Pericardium fibroblast (primary cell): ENCODE measurements around the gene KLHL26. TPM values are rescaled to one million over a fixed set of nuclear protein-coding genes. Genes with fewer than 3 reads are reported as not detected.

Source experiments
- total RNA-seq: library from RNA; depleted of rRNA; stranded (reverse); fragments of >200 nt; gene quantifications from 2 replicates; pipeline ENCODE4 v1.2.3, GENCODE V29; 2015

Gene KLHL26, protein sequence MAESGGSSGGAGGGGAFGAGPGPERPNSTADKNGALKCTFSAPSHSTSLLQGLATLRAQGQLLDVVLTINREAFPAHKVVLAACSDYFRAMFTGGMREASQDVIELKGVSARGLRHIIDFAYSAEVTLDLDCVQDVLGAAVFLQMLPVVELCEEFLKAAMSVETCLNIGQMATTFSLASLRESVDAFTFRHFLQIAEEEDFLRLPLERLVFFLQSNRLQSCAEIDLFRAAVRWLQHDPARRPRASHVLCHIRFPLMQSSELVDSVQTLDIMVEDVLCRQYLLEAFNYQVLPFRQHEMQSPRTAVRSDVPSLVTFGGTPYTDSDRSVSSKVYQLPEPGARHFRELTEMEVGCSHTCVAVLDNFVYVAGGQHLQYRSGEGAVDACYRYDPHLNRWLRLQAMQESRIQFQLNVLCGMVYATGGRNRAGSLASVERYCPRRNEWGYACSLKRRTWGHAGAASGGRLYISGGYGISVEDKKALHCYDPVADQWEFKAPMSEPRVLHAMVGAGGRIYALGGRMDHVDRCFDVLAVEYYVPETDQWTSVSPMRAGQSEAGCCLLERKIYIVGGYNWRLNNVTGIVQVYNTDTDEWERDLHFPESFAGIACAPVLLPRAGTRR
- total RNA-seq = 4.8 and 6.5 TPM in 2 replicates

DNA sequence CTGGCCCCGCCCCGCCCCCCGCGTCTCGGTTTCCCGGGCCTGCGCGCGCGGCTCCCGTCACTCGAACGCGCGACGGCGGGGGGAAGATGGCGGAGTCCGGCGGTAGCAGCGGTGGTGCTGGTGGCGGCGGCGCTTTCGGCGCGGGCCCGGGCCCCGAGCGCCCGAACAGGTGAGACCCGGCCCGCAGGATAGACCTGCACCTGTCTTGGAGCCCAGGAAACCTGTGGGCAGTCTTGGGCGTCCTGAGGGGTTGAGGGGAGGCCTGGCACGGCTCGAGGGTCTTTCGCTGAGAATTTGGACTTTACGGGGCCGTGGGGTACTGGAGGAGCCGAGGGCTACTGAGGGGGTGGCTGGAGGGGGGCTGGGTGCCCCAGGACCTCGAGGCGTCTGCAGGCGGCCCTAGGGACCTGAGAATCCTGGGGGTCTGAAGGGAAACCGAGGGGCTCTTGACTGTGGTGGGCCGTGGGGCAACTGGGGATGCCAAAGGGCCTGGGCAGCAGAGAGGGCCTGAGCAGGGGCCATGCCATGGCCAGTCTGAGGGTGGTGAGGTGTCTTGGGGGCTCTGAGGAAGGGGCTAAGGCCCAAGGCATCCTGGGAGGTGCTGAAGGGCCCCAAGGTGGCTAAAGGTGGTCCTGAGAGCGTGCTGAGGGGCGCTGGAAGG is at the start of gene KLHL26:
TSS of gene KLHL26 (plus strand) at position 60 of the 661 bp plus-strand sequence. CDS start at position 87, 27 bp downstream.

GRCh38 chr19:18588611-18589379 is 48.0 kb upstream of the KLHL26 start, which contains the start of gene REX1BD:
Gene REX1BD, plus strand, starts transcription at chr19:18588798. Its CDS starts 4 bp downstream, at chr19:18588802.

DNA sequence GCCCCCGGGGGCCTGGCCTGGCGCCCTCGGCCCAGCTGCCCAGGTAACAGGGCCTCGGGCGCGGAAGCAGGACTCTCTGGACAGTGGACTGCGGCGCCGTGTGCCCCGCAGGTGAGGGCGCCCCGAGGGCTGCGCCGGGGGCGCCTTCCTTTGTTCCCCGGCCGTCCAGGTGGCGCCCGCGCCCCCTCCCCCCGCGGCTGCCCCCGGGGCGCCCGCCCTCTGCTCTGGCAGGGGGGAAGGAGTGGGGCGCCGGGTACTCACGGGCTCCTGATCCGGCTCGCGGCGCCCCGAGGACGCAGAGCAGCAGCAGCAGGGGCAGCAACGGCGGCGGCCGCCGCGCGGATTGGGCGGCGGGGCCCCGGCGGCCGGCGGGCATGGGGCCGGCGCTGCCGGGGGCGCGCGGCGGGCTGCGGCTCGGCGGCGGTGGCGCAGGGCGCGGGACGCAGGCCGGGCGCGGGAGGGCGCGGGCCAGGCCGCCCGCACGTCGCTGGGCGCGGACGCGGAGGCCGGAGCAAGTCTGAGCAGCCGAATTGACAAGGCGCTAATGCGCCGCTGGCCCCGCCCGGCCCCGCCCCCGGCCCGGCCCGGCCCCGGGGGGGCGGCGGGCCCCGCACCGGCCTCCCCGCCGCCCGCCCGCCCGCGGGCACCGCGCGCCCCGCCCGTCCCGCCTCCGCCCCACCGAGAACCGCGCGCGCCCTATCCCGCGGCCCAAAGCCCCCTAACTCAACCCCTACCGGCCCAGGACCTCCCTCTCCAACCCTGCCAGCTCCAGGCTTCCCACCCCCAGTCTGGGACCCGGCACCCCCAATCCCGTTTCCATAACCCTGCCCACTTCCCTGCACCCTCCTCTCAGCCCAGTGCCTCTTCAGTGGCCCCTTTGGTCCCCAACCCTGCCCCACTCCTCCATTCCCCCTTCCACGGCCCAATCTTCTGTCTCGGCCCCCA is 30.3 kb upstream of the KLHL26 start, which contains the start of gene CRLF1:
TSS of gene CRLF1 (minus strand) at position 519 of the 945 bp plus-strand sequence. CDS start at position 376, 143 bp downstream.

DNA sequence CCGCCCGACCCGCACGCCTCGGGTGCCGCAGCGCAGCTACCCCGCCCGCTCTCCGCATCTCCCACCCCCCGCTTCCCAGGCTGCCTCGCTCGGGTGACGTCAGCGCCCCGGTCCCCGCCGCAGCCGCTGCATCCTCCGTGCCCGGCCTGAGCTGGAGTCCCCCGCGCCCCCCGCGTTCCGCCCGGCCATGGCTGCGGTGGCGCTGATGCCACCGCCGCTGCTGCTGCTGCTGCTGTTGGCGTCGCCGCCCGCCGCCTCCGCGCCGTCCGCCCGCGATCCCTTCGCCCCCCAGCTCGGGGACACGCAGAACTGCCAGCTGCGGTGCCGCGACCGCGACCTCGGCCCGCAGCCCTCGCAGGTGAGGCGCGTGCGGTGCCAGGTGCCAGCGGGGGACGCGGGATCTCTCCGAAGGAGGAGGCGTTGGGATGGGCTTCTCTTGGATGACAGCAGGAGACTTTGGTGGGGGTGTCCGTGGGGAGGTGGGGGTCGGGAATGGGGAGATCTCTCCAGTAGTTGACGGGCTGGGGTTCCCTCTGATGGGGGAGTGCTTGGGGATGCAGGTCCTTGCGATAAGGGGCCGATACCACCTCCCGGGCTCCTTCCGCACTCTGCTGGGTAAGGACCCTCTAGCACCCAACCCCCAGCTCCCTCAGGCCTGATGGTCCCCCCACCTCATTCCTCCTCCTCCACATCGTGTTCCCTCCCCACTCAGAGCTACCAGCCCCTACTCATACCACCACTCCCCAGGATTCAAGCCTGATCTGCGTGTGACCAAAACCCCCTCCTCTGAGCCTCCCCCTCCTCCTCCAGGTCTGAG is 23.8 kb upstream of the KLHL26 start, which contains the start of gene TMEM59L:
TSS of gene TMEM59L (plus strand) at position 99 of the 817 bp plus-strand sequence. CDS start at position 188, 89 bp downstream.

DNA sequence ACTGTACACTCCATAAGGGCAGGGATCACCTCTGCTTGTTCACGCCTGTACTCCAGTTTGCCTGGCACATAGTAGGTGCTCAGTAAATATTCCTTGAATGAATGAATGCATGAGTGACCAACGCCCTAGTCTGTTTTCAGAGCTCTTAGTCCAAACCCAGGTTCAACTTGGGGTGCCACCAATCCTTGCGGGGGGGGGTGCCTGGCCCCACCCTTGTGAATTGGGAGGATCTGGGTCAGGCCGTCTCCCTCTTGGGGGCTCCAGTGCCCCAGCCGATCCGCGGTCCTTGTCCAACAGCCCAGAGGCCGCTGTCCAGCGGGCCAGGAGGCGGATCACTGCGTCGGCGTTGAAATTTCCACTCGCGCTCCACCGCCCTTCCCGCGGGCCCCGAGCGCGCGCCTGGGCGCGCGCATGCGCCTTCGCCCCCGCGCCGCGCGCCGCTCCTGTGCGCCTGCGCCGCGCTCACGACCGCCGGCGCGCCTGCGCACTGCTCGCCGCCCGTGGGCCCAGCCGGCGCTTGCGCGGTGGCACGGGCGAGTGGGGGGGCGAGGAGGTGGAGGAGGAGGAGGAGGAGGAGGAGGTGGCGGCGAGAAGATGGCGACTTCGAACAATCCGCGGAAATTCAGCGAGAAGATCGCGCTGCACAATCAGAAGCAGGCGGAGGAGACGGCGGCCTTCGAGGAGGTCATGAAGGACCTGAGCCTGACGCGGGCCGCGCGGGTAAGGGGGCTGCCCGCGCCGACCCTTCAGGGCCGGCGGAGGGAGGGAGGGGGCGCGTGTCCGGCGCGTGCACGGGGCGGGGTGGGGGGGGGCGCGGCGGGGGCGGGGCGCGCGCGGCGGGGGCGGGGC is 46.5 kb downstream of the KLHL26 start, which contains the start of gene CRTC1:
TSS of gene CRTC1 (plus strand) at position 572 of the 849 bp plus-strand sequence. CDS start at position 595, 23 bp downstream.

Other genes starting within 250 kb of the KLHL26 start
- 0.12 TPM in 1 of 2 replicates, not detected in the other for gene LRRC25, start 239.4 kb upstream of the KLHL26 start, total RNA-seq
- 159 and 208 TPM in 2 replicates for gene SSBP4, start 217.6 kb upstream of the KLHL26 start, total RNA-seq
- gene ISYNA1, start 198.9 kb upstream of the KLHL26 start, total RNA-seq = 27.2 and 49.5 TPM in 2 replicates
- gene ELL, start 115.0 kb upstream of the KLHL26 start, total RNA-seq = 9.5 and 11.8 TPM in 2 replicates
- gene FKBP8, start 93.5 kb upstream of the KLHL26 start, total RNA-seq = 317 and 440 TPM in 2 replicates
- gene KXD1, start 79.2 kb upstream of the KLHL26 start, total RNA-seq = 148 and 174 TPM in 2 replicates
- 1,240 and 1,337 TPM in 2 replicates for gene UBA52, start 65.2 kb upstream of the KLHL26 start, total RNA-seq
- 90.7 and 95.0 TPM in 2 replicates for gene REX1BD, start 48.2 kb upstream of the KLHL26 start, total RNA-seq
- 135 and 318 TPM in 2 replicates for gene CRLF1, start 30.2 kb upstream of the KLHL26 start, total RNA-seq
- gene TMEM59L, start 24.2 kb upstream of the KLHL26 start, total RNA-seq = 10.7 and 14.5 TPM in 2 replicates
- gene CRTC1, start 46.7 kb downstream of the KLHL26 start, total RNA-seq = 4.0 and 5.6 TPM in 2 replicates
- 0.85 and 2.9 TPM in 2 replicates for gene COMP, start 154.3 kb downstream of the KLHL26 start, total RNA-seq
- 30.6 and 33.0 TPM in 2 replicates for gene UPF1, start 194.9 kb downstream of the KLHL26 start, total RNA-seq